ENCODE results near the gene MAPK10.

MAPK10 gene

GRCh38 chr4:85964298-85964697, 395.6 kb downstream of the MAPK10 start:
- no peak for DNase-seq

- no peak for DNase-seq
Observed at GRCh38 chr4:85963231-85963630, 396.6 kb downstream of the MAPK10 start.

GRCh38 chr4:85961887-85962286, 398.0 kb downstream of the MAPK10 start:
- no peak for DNase-seq

- DNase-seq = no peak
Observed at GRCh38 chr4:85956293-85956945, 403.4 kb downstream of the MAPK10 start.

GRCh38 chr4:85955620-85956292, 404.1 kb downstream of the MAPK10 start:
- DNase-seq = no peak

- no peak for DNase-seq
Observed at GRCh38 chr4:85953651-85954018, 406.2 kb downstream of the MAPK10 start.

- DNase-seq = no peak
Observed at GRCh38 chr4:85952972-85953650, 406.7 kb downstream of the MAPK10 start.

GRCh38 chr4:85952528-85952927, 407.3 kb downstream of the MAPK10 start:
- no peak for DNase-seq

GRCh38 chr4:85951099-85951498, 408.8 kb downstream of the MAPK10 start:
- no peak for DNase-seq

GRCh38 chr4:85946821-85947220, 413.0 kb downstream of the MAPK10 start:
- DNase-seq = no peak

GRCh38 chr4:85942107-85942506, 417.7 kb downstream of the MAPK10 start:
- no peak for DNase-seq

- DNase-seq = no peak
Observed at GRCh38 chr4:85940151-85940550, 419.7 kb downstream of the MAPK10 start.
